ENCODE data around the gene WDR33.
"Not testable (repeated sequence)": the region's sequence is repeated elsewhere in the genome, so short reads cannot be mapped to it uniquely, and the experiment has no call there.

WDR33 gene

DNA sequence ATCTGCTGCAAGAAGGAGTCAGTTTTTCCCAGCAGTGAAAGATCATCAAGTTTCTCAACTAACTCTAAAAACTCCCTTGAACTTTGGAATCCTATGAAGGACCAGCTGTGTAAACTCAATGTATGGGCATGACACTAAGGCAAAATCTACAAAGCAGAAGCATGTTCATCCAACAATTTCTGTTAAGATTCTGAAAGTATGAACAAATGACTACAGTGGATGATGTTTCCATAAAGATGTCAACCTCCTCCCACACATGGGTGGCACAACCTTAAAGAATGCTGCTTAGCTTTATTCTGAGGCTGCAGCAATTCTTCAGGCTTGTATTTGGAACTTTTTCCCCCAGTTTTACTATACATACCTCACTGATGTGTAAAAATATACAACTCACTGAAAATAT is 47.2 kb downstream of the WDR33 start:
- DNase-seq (ENCODE audit: low spot score): peak; percentile 28

DNA sequence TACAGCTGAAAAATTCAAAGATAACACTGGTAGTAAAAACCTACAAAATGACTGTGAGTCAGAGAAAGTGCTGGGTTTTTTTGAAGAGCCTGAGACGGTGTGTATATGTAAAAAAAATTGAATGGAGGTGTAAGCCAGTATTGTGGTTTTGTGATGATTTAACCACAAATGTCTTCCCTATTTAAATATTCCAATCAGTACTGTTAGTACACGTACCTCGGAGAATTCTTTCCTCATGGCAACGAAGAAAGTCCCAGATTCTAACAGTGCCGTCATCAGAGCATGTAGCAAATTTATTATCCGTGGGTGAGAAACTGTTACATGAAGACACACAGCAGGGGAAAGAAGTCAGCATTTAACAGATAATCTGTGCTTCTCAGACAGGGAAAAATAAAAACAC is 48.1 kb downstream of the WDR33 start:
- DNase-seq (ENCODE audit: low spot score): no peak

GRCh38 chr2:127762441-127762840 is 48.5 kb downstream of the WDR33 start:
- no peak for DNase-seq (ENCODE audit: low spot score)

DNA sequence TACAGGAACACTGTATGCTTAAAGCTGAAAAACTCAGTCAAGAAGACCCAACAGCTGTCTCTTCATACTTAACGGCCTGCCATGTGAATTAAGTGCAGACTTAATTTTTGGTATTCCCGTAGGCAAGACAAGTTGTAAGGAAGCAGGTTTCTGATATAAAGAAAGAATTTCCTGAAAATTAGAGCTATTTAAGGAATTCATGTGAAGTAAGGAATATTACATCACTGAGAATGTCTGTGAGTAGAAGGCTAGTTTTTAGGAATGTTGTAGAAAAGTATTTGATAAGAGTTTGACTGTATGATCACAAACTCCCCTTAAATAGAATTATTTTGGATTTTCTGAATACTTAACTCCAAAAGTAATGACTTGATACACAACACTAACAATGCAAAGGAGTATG is 51.0 kb downstream of the WDR33 start:
- DNase-seq (ENCODE audit: low spot score): no peak

DNA sequence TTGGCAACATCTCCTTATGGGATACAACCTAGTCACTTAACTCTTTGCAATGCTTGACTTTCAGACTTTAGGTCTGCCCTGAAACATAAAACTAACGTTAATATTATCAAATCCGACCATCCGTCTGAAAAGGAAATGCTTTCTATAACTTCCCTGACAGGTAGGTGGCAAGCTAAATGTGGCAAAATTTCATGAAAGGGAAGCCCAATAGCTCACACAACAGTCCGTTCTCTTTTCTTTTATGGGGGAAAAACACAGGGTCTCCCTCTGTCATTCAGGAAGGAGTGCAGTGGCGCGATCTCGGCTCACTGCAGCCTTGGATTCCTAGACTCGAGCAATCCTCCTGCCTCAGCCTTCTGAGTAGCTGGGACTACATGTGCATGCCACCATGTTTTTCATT is 56.8 kb downstream of the WDR33 start:
- DNase-seq (ENCODE audit: low spot score): no peak

- no peak for DNase-seq (ENCODE audit: low spot score)
These were observed 57.6 kb downstream of the WDR33 start for GRCh38 chr2:127753374-127753773.

- DNase-seq (ENCODE audit: low spot score): not testable (repeated sequence)
These were observed 61.4 kb downstream of the WDR33 start for GRCh38 chr2:127749537-127749936.

GRCh38 chr2:127747621-127748020 is 63.4 kb downstream of the WDR33 start:
- DNase-seq (ENCODE audit: low spot score): no peak

DNA sequence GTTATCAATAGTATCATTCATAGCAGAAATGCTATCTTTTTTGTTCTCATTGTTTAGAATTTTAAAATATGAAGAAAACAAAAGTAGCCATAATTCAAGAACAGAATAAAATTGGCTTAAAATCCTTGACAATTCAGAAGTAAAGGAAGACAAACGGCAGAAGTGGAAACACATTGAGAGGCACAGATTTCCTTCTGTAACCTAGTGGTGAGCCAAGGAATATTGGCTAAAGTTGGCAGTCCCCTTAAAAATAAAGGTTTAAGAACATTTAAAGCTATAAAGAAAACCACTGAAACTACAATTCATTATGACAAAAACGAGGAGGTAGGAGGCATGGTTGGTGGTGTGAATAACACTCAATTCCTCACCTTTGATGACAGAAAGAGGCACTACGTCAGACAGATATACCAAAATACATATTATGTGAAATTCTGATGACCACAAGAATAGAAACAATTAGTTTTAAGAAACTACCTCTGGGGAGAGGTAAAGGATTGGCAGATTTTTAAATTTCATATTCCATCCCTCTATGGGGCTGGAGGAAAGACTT is 67.4 kb downstream of the WDR33 start:
- DNase-seq (ENCODE audit: low spot score): no peak

GRCh38 chr2:127740665-127741288 is 70.2 kb downstream of the WDR33 start:
- no peak for DNase-seq (ENCODE audit: low spot score)

GRCh38 chr2:127739800-127740199 is 71.2 kb downstream of the WDR33 start:
- DNase-seq (ENCODE audit: low spot score): no peak

GRCh38 chr2:127737892-127738291 is 73.1 kb downstream of the WDR33 start:
- DNase-seq (ENCODE audit: low spot score): no peak

- DNase-seq (ENCODE audit: low spot score): no peak
These were observed 75.2 kb downstream of the WDR33 start for GRCh38 chr2:127735537-127736399.

DNA sequence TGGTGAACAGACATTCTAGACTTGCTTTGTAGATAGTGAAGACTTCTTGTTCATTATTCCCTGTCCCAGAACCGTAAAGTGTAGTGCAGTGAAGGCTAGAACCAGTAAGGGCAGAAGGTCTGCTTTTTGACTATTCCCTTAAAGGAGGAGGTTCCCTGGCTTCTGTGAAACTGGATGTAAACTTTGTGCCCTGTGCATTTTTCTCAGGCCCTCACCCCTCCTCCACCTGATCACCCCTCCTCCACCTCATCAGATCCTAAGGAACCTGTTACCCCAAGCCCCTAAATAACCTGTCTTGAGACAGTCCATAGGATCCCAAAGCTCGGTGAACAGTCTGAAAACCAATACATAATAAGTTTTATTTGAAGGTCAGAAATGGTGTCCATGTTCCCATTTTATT is 75.9 kb downstream of the WDR33 start:
- DNase-seq (ENCODE audit: low spot score): no peak

- peak; percentile 32 for DNase-seq (ENCODE audit: low spot score)
These were observed 77.0 kb downstream of the WDR33 start for GRCh38 chr2:127733816-127734537.

DNA sequence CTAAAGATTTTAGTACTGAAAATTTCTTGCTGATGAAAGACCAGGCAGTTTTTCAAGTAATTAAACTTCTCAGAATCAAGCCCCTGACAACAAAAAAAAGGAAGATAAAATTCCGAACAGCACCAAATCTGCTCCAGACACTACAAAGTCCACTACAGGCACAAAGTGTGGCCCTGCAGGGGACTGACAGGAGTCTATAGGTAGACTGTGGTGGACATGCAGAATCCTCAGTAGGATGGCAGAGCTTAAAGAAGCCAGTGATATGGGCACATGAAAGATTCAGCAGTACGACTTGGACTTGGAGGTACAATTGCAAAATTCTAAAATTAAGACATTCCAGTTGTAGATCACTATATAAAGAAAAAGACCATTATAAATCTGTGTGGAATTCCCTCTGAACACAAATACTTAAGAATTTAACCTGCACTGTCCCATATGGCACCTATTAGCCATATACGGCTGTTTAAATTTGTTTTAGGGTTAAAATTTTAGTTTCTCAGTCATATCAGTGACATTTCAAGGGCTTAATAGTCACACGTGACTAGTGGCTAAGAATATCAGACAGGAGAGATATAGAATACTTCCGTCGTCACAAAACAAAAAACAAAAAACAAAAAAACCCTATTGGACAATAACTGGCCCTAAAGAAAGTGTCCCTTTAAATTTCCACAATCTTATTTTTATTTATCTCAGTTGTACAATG is 77.7 kb downstream of the WDR33 start:
- no peak for DNase-seq (ENCODE audit: low spot score)

DNA sequence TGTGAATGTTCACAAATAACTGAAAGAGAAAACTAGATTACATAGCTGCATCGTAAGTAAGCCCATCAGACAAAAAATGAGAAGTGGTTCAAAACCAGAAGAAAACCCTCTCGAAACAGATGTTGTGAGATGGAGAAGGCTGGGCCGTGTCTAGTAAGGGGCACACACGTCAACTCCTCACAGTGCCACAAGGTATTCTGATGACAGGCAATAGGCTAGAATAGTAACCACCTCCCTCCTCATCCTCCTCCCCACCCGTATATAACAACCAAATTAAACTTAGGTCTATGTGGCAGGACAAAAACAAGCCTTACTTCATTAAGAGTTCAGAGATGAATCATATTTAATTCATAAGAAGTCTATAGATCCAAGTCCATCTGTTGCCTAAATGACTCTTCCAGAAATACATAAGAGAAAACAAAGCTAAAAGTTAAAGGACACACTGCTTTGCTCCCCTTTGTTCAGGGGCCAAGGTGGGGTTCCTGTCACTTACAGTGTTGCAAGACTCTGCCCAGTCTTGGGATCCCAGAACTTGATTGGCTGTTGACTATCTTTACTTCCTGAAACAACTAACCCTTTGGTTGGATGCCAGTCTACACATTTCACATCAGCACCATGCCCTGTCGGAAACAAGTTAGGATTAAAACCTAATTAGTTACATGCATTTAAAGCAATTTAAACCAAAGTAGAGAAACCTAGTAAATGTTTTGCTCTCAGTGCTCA is 84.7 kb downstream of the WDR33 start:
- DNase-seq (ENCODE audit: low spot score): no peak

DNA sequence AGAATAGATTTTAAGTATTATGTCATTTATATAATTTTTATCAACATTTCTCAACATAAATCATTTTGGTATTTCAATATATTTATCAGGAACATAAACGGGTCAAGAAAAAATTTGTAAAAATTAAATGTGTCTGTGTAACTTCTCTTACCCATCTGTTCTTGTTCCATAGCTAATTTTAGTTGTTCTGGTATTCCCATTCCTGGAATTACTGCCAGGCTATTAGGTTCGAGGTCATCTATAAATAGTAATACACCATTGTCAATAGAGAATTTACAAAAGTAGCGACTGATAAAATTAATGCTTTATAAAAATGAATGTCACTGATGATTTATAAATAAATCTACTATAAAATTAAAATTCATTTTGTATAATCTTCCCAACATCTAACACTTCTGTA is 88.2 kb downstream of the WDR33 start:
- DNase-seq (ENCODE audit: low spot score): no peak

- DNase-seq (ENCODE audit: low spot score): no peak
These were observed 89.0 kb downstream of the WDR33 start for GRCh38 chr2:127721978-127722355.

GRCh38 chr2:127721311-127721977 is 89.5 kb downstream of the WDR33 start:
- DNase-seq (ENCODE audit: low spot score): peak; percentile 37
